ENCODE measurements around the gene NUAK1.

- no peak for TF ChIP-seq CTCF (IDR thresholded peaks at IDR 0.05; ENCODE audit: low read depth, low read length)
- no peak for TF ChIP-seq EZH2phosphoT487 (IDR thresholded peaks at IDR 0.05; ENCODE audit: low read depth)
Measured at GRCh38 chr12:106142591-106143261, 4.0 kb upstream of the NUAK1 start.

All from OCI-LY3 (cell line).